H9 (cell line): ENCODE data around the gene PRKCA. TPM values are rescaled to one million over a fixed set of nuclear protein-coding genes. Genes with fewer than 3 reads are reported as not detected.

Experiments used
- DNase-seq: peaks from one replicate; pipeline ENCODE4 v3.0.0-alpha.2; 2017
- H2AFZ ChIP-seq: one replicate; pipeline ENCODE4 v1.6.1; 2013; ENCODE audit warnings: mild to moderate bottlenecking, low read length, control low read depth, moderate library complexity
- H2AK5ac ChIP-seq: 2 replicates; pipeline ENCODE4 v1.6.1; 2013; ENCODE audit warnings: low read length, control low read depth, mixed read lengths; ENCODE audit not compliant: insufficient read length
- H2BK120ac ChIP-seq: one replicate; pipeline ENCODE4 v1.6.1; 2013; ENCODE audit warnings: low read depth, mild to moderate bottlenecking, low read length, control low read depth, inconsistent platforms; ENCODE audit not compliant: poor library complexity, severe bottlenecking
- H2BK12ac ChIP-seq: 2 replicates; pipeline ENCODE4 v1.6.1; 2013; ENCODE audit warnings: low read length, control low read depth, mixed read lengths, low read depth; ENCODE audit not compliant: insufficient read length
- H2BK15ac ChIP-seq: 2 replicates; pipeline ENCODE4 v1.6.1; 2013; ENCODE audit warnings: low read depth, low read length, control low read depth
- H2BK20ac ChIP-seq: one replicate; pipeline ENCODE4 v1.6.1; 2013; ENCODE audit warnings: low read depth, mild to moderate bottlenecking, low read length, control low read depth, inconsistent platforms; ENCODE audit not compliant: poor library complexity, severe bottlenecking
- H2BK5ac ChIP-seq: 2 replicates; pipeline ENCODE4 v1.6.1; 2013; ENCODE audit warnings: low read length, control low read depth, mixed read lengths; ENCODE audit not compliant: insufficient read length
- H3K14ac ChIP-seq: 2 replicates; pipeline ENCODE4 v1.6.1; 2013; ENCODE audit warnings: low read length, control low read depth; ENCODE audit not compliant: insufficient read depth
- H3K18ac ChIP-seq: 2 replicates; pipeline ENCODE4 v1.6.1; 2013; ENCODE audit warnings: low read depth, mild to moderate bottlenecking, mixed read lengths, low read length, control low read depth; ENCODE audit not compliant: insufficient read length
- H3K23ac ChIP-seq: 2 replicates; pipeline ENCODE4 v1.6.1; 2013; ENCODE audit warnings: low read length, control low read depth, mixed read lengths, low read depth; ENCODE audit not compliant: insufficient read length
- H3K23me2 ChIP-seq: 2 replicates; pipeline ENCODE4 v1.6.1; 2013; ENCODE audit warnings: low read depth, mild to moderate bottlenecking, mixed read lengths, low read length, control low read depth; ENCODE audit not compliant: insufficient read length, poor library complexity, severe bottlenecking
- H3K27ac ChIP-seq: 2 replicates; pipeline ENCODE4 v1.5.1; 2013; ENCODE audit warnings: low read length, control low read depth, mixed read lengths, low read depth; ENCODE audit not compliant: insufficient read length
- H3K27me3 ChIP-seq: 2 replicates; pipeline ENCODE4 v1.6.1; 2013; ENCODE audit warnings: low read length, control low read depth, inconsistent platforms; ENCODE audit not compliant: insufficient read depth
- H3K4ac ChIP-seq: 2 replicates; pipeline ENCODE4 v1.6.1; 2013; ENCODE audit warnings: low read depth, mild to moderate bottlenecking, control low read depth, inconsistent platforms, low read length, moderate library complexity
- H3K4me1 ChIP-seq: 2 replicates; pipeline ENCODE4 v1.6.1; 2013; ENCODE audit warnings: low read length, control low read depth, inconsistent platforms; ENCODE audit not compliant: insufficient read depth
- H3K4me2 ChIP-seq: 2 replicates; pipeline ENCODE4 v1.6.1; 2013; ENCODE audit warnings: low read length, control low read depth, mixed read lengths; ENCODE audit not compliant: insufficient read length, insufficient read depth
- H3K56ac ChIP-seq: 2 replicates; pipeline ENCODE4 v1.6.1; 2013; ENCODE audit warnings: low read depth, mild to moderate bottlenecking, mixed read lengths, low read length, control low read depth; ENCODE audit not compliant: insufficient read length
- H3K79me1 ChIP-seq: 2 replicates; pipeline ENCODE4 v1.6.1; 2013; ENCODE audit warnings: low read depth, mild to moderate bottlenecking, moderate library complexity, low read length, control low read depth, inconsistent platforms; ENCODE audit not compliant: insufficient read depth, poor library complexity, severe bottlenecking
- H3K79me2 ChIP-seq: 2 replicates; pipeline ENCODE4 v1.6.1; 2013; ENCODE audit warnings: low read length, control low read depth, inconsistent platforms; ENCODE audit not compliant: insufficient read depth
- H3K9ac ChIP-seq: 2 replicates; pipeline ENCODE4 v1.6.1; 2013; ENCODE audit warnings: low read length, control low read depth, mixed read lengths; ENCODE audit not compliant: insufficient read length; ENCODE audit errors: extremely low read depth
- H3K9me3 ChIP-seq: one replicate; pipeline ENCODE4 v1.6.1; 2013; ENCODE audit warnings: low read depth, low read length, inconsistent platforms; ENCODE audit not compliant: control insufficient read depth
- H3T11ph ChIP-seq: one replicate; pipeline ENCODE4 v1.6.1; 2013; ENCODE audit warnings: mild to moderate bottlenecking, low read length, control low read depth, inconsistent platforms
- H4K20me1 ChIP-seq: one replicate; pipeline ENCODE4 v1.6.1; 2013; ENCODE audit not compliant: control insufficient read depth, insufficient read length, insufficient read depth
- H4K5ac ChIP-seq: 2 replicates; pipeline ENCODE4 v1.6.1; 2013; ENCODE audit warnings: low read depth, mild to moderate bottlenecking, mixed read lengths, low read length, control low read depth; ENCODE audit not compliant: insufficient read length
- H4K8ac ChIP-seq: replicated peaks from 2 replicates; pipeline ENCODE4 v1.6.1; 2013; ENCODE audit warnings: low read length, control low read depth, mixed read lengths, low read depth; ENCODE audit not compliant: insufficient read length
- H4K91ac ChIP-seq: 2 replicates; pipeline ENCODE4 v1.6.1; 2013; ENCODE audit warnings: low read depth, mild to moderate bottlenecking, moderate library complexity, mixed read lengths, low read length, control low read depth; ENCODE audit not compliant: insufficient read length
- H3K27ac Mint-ChIP-seq, 3 experiments: 2 replicates in 2 of 3; 3 replicates in 1 of 3; pipeline ENCODE4 v1.8.0; 2020 to 2021; ENCODE audit warnings: mixed read lengths in 3 of 3, mild to moderate bottlenecking in 1 of 3, moderate library complexity in 1 of 3
- H3K27me3 Mint-ChIP-seq: 2 replicates; pipeline ENCODE4 v1.8.0; 2021; ENCODE audit warnings: low read depth, mild to moderate bottlenecking, moderate library complexity, mixed read lengths
- H3K36me3 Mint-ChIP-seq, 3 experiments: 2 replicates in 2 of 3; 3 replicates in 1 of 3; pipeline ENCODE4 v1.8.0; 2020 to 2021; ENCODE audit warnings: low read depth in 3 of 3, mixed read lengths in 3 of 3; ENCODE audit not compliant: insufficient read depth in 1 of 3
- H3K4me1 Mint-ChIP-seq, 2 experiments: 2 replicates each; pipeline ENCODE4 v1.8.0; 2020; ENCODE audit warnings: mixed read lengths in 2 of 2
- H3K4me3 Mint-ChIP-seq, 2 experiments: 2 replicates in 1 of 2; 3 replicates in 1 of 2; pipeline ENCODE4 v1.8.0; 2020 to 2021; ENCODE audit warnings: mild to moderate bottlenecking in 2 of 2, mixed read lengths in 2 of 2, moderate library complexity in 1 of 2
- H3K9me3 Mint-ChIP-seq, 2 experiments: 2 replicates in 1 of 2; 3 replicates in 1 of 2; pipeline ENCODE4 v1.8.0; 2020; ENCODE audit warnings: mild to moderate bottlenecking in 2 of 2, mixed read lengths in 2 of 2, moderate library complexity in 1 of 2
- WGBS: extraction: QIAGEN DNeasy Blood & Tissue Kit; methylation state at CpG from one replicate; pipeline ENCODE4 v1.1.7; 2013; ENCODE audit warnings: missing lambda C conversion rate, low lambda C conversion rate, mixed read lengths; ENCODE audit not compliant: insufficient read length; ENCODE audit errors: extremely low coverage; 5-methylcytosine and 5-hydroxymethylcytosine counted together
- total RNA-seq: library from RNA; stranded (reverse); gene quantifications from 2 replicates; pipeline ENCODE4 v1.2.1, GENCODE V29; 2021
- TF ChIP-seq, protein P1 (sequence below): fragments of 200-600 bp; sonication (generic); conservative IDR thresholded peaks from 3 replicates; pipeline ENCODE4 v1.8.0; 2021; ENCODE audit warnings: antibody characterized with exemption, mild to moderate bottlenecking

The PRKCA gene
- total RNA-seq, 1 experiment from 2014 or later: 10.5 TPM

DNA sequence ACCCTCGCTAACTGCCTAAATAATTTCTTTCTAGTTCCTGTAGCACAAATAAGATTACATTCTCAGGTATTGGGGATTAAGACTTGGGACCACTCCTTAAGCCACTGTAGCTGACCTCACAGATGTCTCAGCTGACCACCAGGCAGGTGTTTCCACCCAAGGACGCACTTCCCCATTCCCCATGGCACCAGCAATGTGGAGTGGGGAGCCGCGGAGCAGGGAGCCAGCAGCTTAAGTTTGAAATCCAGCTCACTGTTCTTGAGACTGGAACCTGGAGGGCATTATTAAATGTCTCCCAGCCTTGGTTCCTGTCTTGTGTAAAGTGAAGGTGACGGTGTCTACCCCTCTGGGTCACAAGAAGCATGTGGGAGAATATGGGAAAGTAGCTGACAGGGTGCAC, 283.1 kb downstream of the PRKCA start:
- no peak overlapping the region for H3K27ac Mint-ChIP-seq
- H2BK5ac ChIP-seq: no peak overlapping the region
- H2BK20ac ChIP-seq: no peak overlapping the region
- H3K79me2 ChIP-seq: no peaks in the 10 kb centered on the region; the same call in 1 of the 2 replicates
- no peak overlapping the region for H2BK120ac ChIP-seq
- no peak overlapping the region for H3K4me2 ChIP-seq
- H3K14ac ChIP-seq: no peak overlapping the region
- H3K9me3 Mint-ChIP-seq: peaks cover 3 to 9% of the 10 kb centered on the region in 2 experiments; a peak in 4 of 5 replicates
- no CpG with 5 or more reads among the region's 5 CpGs for WGBS
- no peak overlapping the region for H4K5ac ChIP-seq
- H2BK12ac ChIP-seq: no peak overlapping the region
- H2AK5ac ChIP-seq: no peak overlapping the region
- no peak overlapping the region for H4K8ac ChIP-seq
- peaks cover 0 to 9% (median 4%) of the 10 kb centered on the region in 3 experiments; a peak in 5 of 7 replicates for H3K36me3 Mint-ChIP-seq
- no peaks in the 10 kb centered on the region for H3K23me2 ChIP-seq
- no peaks in the 10 kb centered on the region for H4K20me1 ChIP-seq
- H3K18ac ChIP-seq: no peak overlapping the region
- H3K4me1 Mint-ChIP-seq: peaks cover 2 to 7% of the 10 kb centered on the region in 2 experiments; a peak in 2 of 4 replicates
- peak; percentile 19 for DNase-seq
- H3K27me3 Mint-ChIP-seq: no peaks in the 10 kb centered on the region
- H2BK15ac ChIP-seq: no peak overlapping the region
- H3T11ph ChIP-seq: no peak overlapping the region
- H4K91ac ChIP-seq: no peak overlapping the region
- H3K4ac ChIP-seq: no peak overlapping the region
- H2AFZ ChIP-seq: no peak overlapping the region
- H3K27me3 ChIP-seq: no peaks in the 10 kb centered on the region
- TF ChIP-seq, protein P1, sequence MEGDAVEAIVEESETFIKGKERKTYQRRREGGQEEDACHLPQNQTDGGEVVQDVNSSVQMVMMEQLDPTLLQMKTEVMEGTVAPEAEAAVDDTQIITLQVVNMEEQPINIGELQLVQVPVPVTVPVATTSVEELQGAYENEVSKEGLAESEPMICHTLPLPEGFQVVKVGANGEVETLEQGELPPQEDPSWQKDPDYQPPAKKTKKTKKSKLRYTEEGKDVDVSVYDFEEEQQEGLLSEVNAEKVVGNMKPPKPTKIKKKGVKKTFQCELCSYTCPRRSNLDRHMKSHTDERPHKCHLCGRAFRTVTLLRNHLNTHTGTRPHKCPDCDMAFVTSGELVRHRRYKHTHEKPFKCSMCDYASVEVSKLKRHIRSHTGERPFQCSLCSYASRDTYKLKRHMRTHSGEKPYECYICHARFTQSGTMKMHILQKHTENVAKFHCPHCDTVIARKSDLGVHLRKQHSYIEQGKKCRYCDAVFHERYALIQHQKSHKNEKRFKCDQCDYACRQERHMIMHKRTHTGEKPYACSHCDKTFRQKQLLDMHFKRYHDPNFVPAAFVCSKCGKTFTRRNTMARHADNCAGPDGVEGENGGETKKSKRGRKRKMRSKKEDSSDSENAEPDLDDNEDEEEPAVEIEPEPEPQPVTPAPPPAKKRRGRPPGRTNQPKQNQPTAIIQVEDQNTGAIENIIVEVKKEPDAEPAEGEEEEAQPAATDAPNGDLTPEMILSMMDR: no peak
- H3K4me1 ChIP-seq: no peaks in the 10 kb centered on the region; the same call in 1 of the 2 replicates
- no peak overlapping the region for H3K4me3 Mint-ChIP-seq
- H3K9ac ChIP-seq: no peak overlapping the region
- no peaks in the 10 kb centered on the region for H3K79me1 ChIP-seq
- no peak overlapping the region for H3K27ac ChIP-seq
- no peak overlapping the region for H3K56ac ChIP-seq
- no peaks in the 10 kb centered on the region for H3K9me3 ChIP-seq
- no peak overlapping the region for H3K23ac ChIP-seq
